ENCODE data around the gene SLC25A53.

The SLC25A53 gene

GRCh38 chrX:104156630-104157529, at the start of gene SLC25A53:
SLC25A53 (minus strand) TSS chrX:104157009; CDS start chrX:104105257, 51,752 bp downstream.
- DNase-seq, result peak; percentile 74 to 78

GRCh38 chrX:104205548-104205947, 48.7 kb upstream of the SLC25A53 start:
- no peak for DNase-seq

- DNase-seq, result no peak
Observed at GRCh38 chrX:104195489-104196084, 38.8 kb upstream of the SLC25A53 start.

- no peak for DNase-seq
Observed at GRCh38 chrX:104195013-104195412, 38.2 kb upstream of the SLC25A53 start.

GRCh38 chrX:104193485-104193884, 36.7 kb upstream of the SLC25A53 start:
- no peak for DNase-seq

- DNase-seq, result no peak
Observed at GRCh38 chrX:104189837-104190236, 33.0 kb upstream of the SLC25A53 start.

- no peak for DNase-seq
Observed at GRCh38 chrX:104187931-104188330, 31.1 kb upstream of the SLC25A53 start.

- no peak for DNase-seq
Observed at GRCh38 chrX:104183685-104184084, 26.9 kb upstream of the SLC25A53 start.

GRCh38 chrX:104173841-104174240, 17.0 kb upstream of the SLC25A53 start:
- DNase-seq, result no peak

GRCh38 chrX:104172788-104173187, 16.0 kb upstream of the SLC25A53 start:
- DNase-seq, result no peak

- no peak for DNase-seq
Observed at GRCh38 chrX:104172121-104172520, 15.3 kb upstream of the SLC25A53 start.

GRCh38 chrX:104168127-104168526, 11.3 kb upstream of the SLC25A53 start:
- no peak for DNase-seq

GRCh38 chrX:104166735-104167436, 10.1 kb upstream of the SLC25A53 start:
- DNase-seq, result no peak

- peak; percentile 81 to 84 for DNase-seq
Observed at GRCh38 chrX:104165894-104166734, 9.3 kb upstream of the SLC25A53 start, which contains the start of gene FAM199X. FAM199X (plus strand) TSS chrX:104166453; CDS start chrX:104166786, 333 bp downstream.

- no peak for DNase-seq
Observed at GRCh38 chrX:104151037-104151436, 5.8 kb downstream of the SLC25A53 start.

GRCh38 chrX:104141087-104141760, 15.6 kb downstream of the SLC25A53 start:
- DNase-seq, result no peak

- DNase-seq, result no peak
Observed at GRCh38 chrX:104137496-104137895, 19.3 kb downstream of the SLC25A53 start.

GRCh38 chrX:104136241-104137019, 20.4 kb downstream of the SLC25A53 start:
- DNase-seq, result peak; percentile 24 to 56

- no peak for DNase-seq
Observed at GRCh38 chrX:104135677-104136076, 21.1 kb downstream of the SLC25A53 start.

GRCh38 chrX:104134583-104135261, 22.1 kb downstream of the SLC25A53 start:
- DNase-seq, result no peak
